Cardiac septum (tissue), 1 donor: ENCODE data around the gene HMGN4. TPM values are rescaled to one million over a fixed set of nuclear protein-coding genes. Genes with fewer than 3 reads are reported as not detected.
"Not testable (repeated sequence)": the region's sequence is repeated elsewhere in the genome, so short reads cannot be mapped to it uniquely, and the experiment has no call there.

Experiments used
- DNase-seq: peaks from one replicate; pipeline ENCODE4 v3.0.0-alpha.2; 2020; ENCODE audit warnings: low spot score
- intact Hi-C: fragments of 100-400 bp; cut with DNase I; formaldehyde crosslinking; loops from one replicate; pipeline ENCODE4 v1.14.0; 2022
- long read RNA-seq: library from polyadenylated mRNA; unstranded; transcript quantifications from one replicate; pipeline ENCODE4 v2.0.0, GENCODE V29; 2021
- total RNA-seq: library from RNA; stranded (reverse); fragmentation: NEBNext Ultra II Directional; extraction: Animal tissue kit (Norgen Biotek cat#: 25700); gene quantifications from one replicate; pipeline ENCODE4 v1.2.1, GENCODE V29; 2021
- donor health status: DM: no; HTN: no; CAD: no.

HMGN4 gene
- total RNA-seq, result 34.7 TPM
- long read RNA-seq, transcript HMGN4-201 (2 exons, 1,225 nt), result major isoform, 48 of 55 reads
- long read RNA-seq, partial matches to known transcripts, result 0 of 55 reads
- long read RNA-seq, other reads (novel, unspliced or antisense), result 7 of 55 reads

DNA sequence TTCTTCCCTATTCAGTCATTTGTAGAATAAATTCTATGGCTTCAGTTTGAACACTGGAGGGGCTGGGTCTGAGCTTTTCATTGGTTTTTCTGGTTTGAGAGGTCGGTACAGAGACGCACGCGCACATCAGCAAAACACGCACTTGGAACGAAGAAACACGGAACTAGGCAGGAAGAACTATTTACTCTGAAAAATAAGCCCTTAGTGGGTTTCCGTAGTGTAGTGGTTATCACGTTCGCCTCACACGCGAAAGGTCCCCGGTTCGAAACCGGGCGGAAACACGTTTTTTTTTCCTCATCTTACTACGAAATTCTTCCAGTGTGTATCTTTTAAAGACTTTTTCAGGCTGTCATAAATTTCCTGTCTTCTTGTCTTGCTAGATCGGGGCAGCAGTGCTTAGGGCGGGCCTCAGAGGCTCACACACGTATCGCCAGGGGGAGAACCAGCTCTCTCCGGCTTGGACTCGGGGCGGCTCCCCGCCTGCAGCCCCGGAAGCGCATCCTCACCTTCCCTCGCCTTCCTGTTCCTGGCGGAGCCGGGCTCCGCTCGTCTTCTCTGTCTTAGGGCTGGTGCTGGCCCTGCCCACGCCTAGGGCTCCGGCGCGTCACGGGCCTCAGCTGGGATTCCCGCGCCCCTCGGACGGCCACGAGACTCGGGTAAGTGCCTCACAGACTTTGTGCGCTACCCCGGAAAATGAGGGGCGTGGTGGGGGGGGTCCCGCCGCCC lies at the start of gene HMGN4:
HMGN4 (plus strand) TSS at position 521 of the 726 bp plus-strand sequence. CDS start 6,841 bp downstream, outside the sequence.
- intact Hi-C loops, result loop anchor here (1.0 to 5.0 kb wide), 4 partner anchors 15 to 66 kb away; no protein-coding TSS in a partner anchor

DNA sequence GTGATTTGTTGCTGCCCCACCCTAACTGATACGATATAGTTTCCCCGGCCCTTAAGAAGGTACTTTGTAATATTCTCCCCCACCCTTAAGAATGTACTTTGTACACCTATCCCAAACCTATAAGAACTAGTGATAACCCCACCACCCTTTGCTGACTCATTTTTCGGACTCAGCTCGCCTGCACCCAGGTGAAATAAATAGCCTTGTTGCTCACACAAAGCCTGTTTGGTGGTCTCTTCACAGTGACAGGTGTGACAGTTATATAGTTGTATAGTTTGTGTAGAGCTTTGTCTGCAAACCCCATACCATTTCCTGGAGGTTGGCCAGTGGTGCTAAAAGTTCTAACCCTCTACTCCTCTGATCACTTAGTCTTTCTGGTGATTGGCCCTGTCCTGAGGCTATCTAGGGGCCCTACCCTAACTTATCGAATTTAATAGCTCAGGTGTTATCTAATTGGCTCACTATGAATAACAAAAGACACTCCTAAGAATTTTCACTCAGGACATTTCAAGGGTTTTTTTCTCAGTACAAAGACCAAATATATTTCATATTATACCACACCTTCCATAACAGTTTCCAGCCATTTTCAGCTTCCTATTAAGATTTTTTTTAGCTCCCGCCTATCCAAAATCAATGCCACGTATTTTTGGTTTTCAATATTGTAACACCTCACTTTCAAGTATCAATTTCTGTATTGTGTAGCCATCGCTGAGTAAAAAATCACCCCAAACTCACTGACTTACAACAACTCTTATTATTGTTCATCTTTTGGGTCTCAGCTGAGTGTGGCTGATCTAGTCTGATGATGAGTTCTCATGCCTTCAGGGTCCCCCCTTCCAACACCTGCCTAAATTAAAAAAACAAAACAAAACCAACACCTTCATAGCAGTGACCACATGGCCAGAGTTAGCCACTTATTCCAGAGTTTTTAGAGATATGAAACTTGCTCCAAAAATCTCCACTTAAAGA lies 47.9 kb upstream of the HMGN4 start:
- intact Hi-C loops, result no loop called here
- DNase-seq, result no peak

More for the DNA sequence above, at the start of gene HMGN4:
- DNase-seq, result peak; percentile 92

DNA sequence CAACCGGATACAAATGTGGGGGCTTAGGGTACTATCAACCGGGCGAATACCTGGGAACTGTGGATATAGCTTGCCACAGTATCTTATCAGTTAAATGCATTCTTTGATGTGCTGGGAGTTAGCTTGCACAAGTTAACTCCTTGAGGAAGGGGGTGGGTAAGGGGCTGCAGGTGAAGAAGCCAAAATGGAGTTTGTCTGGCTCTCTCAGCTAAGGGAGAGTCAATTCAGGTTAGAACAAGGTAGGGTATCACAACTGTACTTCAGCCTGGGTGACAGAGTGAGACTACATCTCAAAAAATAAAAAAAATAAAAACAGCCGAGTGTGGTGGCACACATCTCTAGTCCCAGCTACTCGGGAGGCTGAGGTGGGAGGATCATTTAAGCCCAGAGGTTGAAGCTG lies 46.6 kb upstream of the HMGN4 start:
- intact Hi-C loops, result no loop called here
- DNase-seq, result no peak

DNA sequence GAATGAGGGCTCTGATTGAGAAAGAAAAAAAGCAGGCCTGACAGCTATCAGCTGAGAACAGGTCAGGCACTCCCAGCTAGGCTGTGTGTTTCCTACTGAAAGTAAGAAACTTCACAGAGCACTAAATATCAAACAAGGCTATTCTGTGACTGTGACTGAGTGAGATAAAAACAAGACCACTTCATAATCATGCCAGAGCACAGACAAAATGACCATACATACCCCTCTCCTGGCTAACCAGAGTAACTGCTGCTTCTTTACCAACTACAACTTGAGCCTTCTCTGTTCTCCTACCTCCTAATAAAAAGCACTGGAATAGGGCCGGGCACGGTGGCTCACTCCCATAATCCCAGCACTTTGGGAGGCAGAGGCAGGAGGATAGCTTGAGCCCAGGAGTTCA lies 44.9 kb upstream of the HMGN4 start:
- no peak for DNase-seq
- intact Hi-C loops, result no loop called here

DNA sequence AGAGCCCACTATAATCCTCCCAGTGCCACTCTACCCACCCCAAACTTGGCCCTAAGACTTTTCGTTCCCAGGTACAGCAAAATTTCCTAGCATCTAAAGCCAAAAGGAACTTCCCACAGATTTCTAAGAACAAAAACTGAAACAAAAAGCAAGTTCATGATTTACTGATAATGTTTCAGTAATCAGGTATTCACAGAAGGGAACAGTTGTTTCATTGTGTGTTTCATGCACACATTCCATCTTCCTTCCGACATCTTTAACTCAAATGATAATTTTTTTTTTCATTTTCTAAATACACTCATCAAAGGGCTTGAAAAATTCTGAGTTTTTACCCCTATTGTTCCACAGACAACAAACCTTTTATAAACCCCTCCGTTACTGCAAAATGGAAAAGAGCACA lies 44.0 kb upstream of the HMGN4 start:
- no peak for DNase-seq
- intact Hi-C loops, result no loop called here

DNA sequence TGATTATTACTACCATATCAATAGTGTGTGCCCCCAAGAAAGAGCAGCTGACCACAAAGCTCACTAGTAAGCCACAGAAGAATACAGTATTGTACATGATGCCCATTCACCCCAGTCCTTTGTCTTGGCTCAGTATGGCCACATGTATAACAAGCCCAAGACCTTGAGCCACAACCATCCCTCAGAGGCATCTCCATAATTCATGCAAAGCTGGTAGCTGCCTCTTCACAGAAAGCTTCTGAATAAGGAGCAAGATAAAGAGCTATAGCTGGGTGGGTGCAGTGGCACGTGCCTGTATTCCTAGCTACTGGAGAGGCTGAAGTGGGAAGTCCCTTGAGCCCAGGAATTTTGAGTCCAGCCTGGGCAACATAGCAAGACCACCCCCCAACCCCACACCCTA lies 42.9 kb upstream of the HMGN4 start:
- DNase-seq, result no peak
- intact Hi-C loops, result no loop called here

DNA sequence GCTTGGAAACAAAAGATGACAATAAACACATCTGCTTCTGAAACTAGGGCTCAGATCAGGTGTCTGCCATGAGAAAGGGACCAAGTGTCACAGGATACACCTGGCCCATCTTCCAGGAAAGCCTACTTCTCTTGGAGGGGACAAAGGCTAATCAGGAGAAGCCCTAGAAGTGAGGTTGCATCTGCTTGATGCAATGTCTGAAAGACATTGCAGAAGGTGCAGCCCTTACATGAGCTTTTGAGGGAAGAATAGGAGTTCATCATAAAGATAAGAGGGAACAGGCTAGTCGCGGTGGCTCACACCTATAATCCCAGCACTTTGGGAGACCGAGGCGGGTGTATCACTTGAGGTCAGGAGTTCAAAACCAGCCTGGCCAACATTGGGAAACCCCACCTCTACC lies 40.6 kb upstream of the HMGN4 start:
- DNase-seq, result no peak
- intact Hi-C loops, result no loop called here

DNA sequence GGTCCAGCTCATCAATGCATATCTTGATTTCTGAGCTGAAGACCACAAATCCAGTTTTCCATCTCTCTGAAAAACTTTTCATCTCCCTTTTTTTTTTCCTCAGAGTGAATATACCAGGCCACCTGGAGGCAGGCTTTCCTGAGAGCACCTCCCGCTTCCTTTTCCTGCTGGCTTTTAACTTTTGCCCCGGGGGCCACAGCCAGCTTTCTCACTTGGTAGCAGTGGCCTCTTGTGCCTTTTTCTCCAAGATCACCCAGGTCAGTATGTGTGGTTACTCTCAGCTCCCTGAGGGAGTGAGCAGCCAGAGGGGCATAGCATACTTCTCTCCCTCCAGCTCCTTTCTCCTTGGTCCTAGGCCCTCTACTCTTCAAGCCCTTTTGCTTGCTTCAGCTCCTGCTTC lies 38.1 kb upstream of the HMGN4 start, which contains the start of gene BTN1A1:
BTN1A1 (plus strand) TSS at position 202 of the 400 bp plus-strand sequence. CDS start 984 bp downstream, outside the sequence.
- intact Hi-C loops, result no loop called here
- DNase-seq, result no peak

DNA sequence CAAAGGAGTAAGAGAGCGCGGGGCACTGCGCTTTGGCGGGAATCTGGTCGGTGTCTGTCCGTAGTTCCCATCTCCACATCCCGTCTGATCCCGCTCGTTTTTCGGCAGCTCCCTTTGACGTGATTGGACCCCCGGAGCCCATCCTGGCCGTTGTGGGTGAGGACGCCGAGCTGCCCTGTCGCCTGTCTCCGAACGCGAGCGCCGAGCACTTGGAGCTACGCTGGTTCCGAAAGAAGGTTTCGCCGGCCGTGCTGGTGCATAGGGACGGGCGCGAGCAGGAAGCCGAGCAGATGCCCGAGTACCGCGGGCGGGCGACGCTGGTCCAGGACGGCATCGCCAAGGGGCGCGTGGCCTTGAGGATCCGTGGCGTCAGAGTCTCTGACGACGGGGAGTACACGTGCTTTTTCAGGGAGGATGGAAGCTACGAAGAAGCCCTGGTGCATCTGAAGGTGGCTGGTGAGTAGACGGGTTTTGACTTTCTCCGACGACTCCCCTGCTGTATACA lies 36.6 kb upstream of the HMGN4 start:
- intact Hi-C loops, result no loop called here
- DNase-seq, result peak; percentile 80

DNA sequence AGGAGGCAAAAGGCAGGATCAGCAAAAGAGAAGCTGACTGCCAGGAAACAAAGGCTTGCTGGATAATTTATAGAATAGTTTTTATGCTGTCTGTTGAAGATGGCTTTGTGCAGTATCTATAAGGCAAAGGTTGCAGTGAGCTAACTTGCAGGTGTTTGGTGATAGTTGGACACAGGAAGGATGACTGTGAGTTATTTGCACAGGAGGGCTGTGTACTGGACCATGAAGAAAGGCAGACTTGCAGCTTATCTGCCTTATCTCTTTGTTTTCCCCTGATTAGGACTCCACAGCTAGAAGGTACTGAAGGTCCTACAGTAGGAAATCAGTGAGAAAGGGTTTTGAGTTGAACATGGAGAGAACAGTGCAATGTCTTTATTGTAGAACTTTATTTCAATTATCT lies 36.0 kb upstream of the HMGN4 start:
- intact Hi-C loops, result no loop called here
- DNase-seq, result no peak

DNA sequence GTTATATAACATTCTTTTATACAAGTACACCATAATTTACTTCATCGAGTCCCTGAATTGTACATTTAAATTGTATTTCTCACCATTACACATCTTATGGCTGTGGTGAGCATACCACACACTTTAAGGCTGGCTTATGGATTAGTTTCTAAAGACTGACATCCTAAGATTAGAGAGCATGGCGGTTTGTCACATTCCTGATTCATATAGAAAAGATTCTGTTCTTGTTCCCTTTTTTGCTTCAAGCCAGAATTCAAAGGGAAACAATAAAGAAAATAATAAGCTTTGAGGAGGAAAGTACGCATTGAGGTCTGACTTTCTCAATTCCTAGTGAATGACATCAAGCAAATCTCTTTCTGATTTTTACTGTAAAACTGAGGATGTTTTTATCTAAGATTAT lies 35.5 kb upstream of the HMGN4 start:
- no peak for DNase-seq
- intact Hi-C loops, result no loop called here

DNA sequence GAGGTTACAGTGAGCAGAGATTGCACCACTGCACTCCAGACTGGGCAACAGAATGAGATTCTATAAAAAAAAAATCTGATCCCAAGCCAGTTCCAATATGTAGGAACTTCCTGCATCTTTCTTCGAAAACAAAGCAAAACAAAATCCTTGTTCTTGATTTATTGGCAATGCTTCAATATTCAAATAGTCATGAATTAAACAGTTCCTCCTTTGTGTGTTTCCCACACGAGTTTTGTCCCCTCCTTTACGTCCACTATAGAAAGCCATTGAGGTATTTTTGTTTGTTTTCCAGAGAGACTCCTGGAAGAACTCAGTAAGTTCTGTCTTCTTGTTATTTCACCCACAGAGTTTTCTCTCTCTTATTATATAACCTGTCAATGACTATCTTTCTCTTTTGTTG lies 30.5 kb upstream of the HMGN4 start:
- intact Hi-C loops, result no loop called here
- DNase-seq, result no peak

DNA sequence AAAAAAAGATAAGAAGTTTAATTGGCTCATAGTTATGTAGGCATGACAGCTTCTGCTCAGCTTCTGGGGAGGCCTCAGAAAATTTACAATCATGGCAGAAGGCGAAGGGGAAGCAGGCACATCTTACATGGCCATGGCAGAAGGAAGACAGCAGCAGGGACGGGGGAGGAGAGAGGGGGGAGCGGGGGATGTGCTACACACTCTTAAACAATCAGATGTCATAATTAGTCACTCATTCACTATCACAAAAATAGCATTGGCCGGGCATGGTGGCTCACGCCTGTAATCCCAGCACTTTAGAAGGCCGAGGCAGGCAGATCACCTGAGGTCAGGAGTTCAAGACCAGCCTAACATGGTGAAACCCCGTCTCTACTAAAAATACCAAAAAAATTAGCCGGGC lies 27.1 kb upstream of the HMGN4 start:
- intact Hi-C loops, DNase-seq: not testable (repeated sequence)

DNA sequence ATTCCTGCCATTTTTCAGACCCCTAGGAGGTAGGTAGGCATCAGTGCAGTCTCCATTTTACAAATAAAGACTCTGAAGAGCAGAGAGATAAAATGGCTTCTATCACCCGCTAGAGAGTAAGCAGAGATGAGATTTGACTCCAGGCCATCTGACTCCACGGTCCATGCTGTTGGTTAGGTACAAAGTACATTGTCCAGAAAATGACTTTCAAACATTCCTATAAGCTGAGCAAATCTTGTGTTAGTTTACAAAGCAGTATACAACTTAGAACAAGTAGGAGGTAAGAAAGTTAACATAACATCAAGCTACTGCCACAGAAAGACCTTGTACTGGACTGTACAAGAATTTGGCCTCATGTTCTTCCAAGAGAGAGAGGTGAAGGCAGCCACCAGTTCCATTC lies 23.2 kb upstream of the HMGN4 start:
- no peak for DNase-seq
- intact Hi-C loops, result no loop called here

DNA sequence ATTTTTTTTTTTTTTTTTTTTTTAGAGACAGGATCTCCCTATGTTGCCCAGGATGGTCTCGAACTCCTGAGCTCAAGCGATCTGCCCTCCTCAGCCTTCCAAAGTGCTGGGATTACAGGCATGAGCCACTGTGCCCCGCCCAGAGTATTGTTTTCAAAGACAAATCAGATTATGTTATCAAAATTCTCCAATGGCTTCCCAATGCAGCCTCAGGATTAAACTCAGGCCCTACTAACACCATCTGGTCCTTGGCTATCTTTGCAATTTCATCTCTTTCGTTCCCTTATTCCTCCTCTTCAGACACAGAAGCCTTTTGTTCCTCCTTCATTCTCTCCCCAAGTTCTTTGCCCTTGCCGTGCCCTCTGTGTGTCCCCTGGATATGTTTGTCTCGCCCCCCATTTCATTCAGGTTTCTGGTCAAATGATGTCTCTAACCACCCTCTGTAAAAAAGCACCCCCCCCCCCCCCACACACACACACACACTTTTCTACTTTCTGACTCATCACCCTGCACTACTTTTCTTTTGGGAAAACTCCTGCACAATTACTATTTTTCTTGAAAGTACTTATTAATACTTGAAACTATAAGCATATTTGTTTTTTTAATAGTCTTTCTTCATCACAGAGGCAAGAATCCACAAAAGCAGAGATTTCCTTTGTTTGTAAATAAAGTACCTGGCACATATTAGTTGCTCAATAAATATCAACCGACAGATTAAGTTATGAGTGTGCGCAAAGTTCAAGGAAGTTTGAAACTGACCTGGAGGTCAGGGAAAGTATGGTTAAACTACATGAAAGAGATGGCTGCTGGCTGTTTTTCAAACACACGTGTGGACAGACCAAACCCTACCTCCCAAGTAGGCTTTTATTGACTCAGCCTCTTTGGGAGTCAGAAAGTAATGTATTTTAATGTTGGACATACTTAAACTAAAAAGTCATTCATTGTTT lies 21.4 kb upstream of the HMGN4 start:
- intact Hi-C loops, result no loop called here
- no peak for DNase-seq

DNA sequence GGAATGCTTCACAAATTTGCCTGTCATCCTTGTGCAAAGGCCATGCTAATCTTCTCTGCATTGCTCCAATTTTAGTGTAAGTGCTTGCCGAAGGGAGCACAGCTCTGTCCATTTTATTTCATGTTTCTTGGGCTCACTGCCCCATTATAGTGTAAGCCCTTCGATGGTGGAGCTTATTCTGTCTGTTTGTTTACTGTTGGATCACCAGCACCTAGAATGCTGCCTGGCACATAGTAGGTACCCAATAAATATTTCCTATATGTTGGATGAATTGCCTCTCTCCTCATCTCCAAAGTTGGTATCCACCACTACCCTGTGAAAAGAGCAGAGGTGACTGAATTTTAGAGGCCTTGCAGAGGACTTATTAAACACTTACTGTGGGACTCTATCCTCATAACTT lies 18.8 kb upstream of the HMGN4 start:
- DNase-seq, result no peak
- intact Hi-C loops, result no loop called here

DNA sequence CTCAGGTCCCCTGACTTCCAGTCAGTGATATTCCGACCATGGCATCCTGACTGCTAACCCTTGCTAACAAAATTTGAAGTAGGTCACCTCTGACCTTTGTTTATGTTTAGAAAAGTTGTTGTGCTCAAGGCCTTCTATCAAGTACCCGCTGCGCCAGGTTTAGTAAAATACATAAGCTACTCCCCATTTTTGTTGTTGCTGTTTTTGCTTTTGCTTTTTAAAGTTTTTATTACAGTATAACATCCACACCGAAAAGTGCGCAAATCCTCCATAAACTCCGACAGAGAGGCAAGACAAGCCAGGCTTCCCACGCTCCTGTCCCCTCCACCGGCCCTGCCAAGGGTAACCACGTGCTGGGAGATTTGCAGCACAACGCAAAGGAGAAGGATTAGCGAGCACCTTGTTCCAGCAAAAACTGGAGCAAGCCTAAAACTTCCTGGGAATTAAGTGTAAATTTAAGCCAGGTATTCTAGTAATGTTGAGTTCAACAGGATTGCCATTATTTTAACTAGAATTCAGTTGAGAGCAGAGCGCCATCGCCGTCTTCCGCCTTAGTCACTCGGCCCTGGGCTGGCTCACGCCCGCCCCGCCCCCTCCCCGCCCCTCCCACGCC lies 17.8 kb upstream of the HMGN4 start:
- intact Hi-C loops, result loop anchor here (2.0 kb wide), 1 partner anchor 76 kb away; the partner anchor contains the start of gene ABT1

DNA sequence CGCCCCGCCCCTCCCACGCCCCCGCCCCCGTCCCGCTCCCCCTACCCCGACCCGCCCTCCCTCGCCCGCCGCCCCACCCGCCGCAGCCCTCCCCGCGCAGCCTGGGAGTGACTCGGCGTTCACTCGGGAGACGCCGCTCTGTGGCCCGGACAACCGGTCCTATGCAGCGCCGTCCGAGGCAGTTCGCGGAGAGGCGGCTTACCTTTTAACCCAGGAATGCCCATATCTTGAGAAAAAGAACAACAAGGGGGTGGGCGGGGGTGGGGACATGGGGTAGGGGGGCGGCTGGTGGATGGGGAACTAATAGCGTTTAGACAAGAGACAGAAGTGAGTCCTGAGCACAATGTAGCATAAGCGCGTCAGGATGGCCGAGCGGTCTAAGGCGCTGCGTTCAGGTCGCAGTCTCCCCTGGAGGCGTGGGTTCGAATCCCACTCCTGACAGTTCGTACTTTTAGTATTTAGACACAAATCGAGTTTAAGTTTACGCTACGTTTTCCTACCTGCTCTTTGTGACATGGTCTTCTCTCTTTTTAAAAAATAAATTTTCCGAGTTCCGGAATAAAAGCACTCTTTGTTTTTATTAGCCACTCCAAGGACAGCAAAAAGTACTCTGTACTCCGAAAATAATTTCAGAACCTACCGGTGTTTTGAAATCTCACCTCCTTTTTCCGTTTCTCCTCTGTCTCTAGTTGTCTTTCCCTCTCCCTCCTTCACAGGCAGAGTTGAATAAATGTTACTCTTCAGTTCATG lies 17.1 kb upstream of the HMGN4 start:
- peak; percentile 94 for DNase-seq
- intact Hi-C loops, result loop anchor here (1.0 to 2.0 kb wide), 2 partner anchors 16 to 76 kb away; partner anchors contain the start of gene ABT1

More for the DNA sequence above, 17.8 kb upstream of the HMGN4 start:
- DNase-seq, result no peak
